HCT116 (cell line): ENCODE results near the gene DHX57. TPM values are rescaled to one million over a fixed set of nuclear protein-coding genes. Genes with fewer than 3 reads are reported as not detected.

Source experiments
- ATAC-seq: fragments of 200-7000 bp; cut with Tn5 transposase; 2 replicates; pipeline ENCODE4 v1.9.1; 2020; ENCODE audit warnings: mild to moderate bottlenecking, moderate library complexity
- BruUV-seq: library from RNA; stranded (reverse); fragments of 400-500 nt; replicated peaks from 2 replicates; lab custom pipeline; 2021; lab: Mats Ljungman, UMichigan
- CTCF ChIA-PET: fragments of 300-600 bp; sonication (Branson Sonifier 250); formaldehyde crosslinking; loops from one replicate; lab custom pipeline; 2021; ENCODE audit warnings: antibody characterized with exemption; lab: Charles Lee
- POLR2A ChIA-PET: fragments of 300-600, 350-600 bp; sonication (Branson Sonifier 250); formaldehyde crosslinking; loops from one replicate; lab custom pipeline; 2021; ENCODE audit warnings: antibody characterized with exemption; lab: Charles Lee
- RAD21 ChIA-PET, 2 experiments: fragments of 300-600 bp; sonication (Branson Sonifier 250); formaldehyde crosslinking; loops; one replicate each; lab custom pipeline; 2023; ENCODE audit warnings: low total read pairs in 2 of 2; ENCODE audit not compliant: uncharacterized antibody in 2 of 2, unreplicated experiment in 2 of 2, low non-redundant PET in 1 of 2; lab: Charles Lee
- DNase-seq: peaks from one replicate; pipeline ENCODE4 v3.0.0-alpha.2; 2010; ENCODE audit warnings: low read depth, low spot score
- H2AFZ ChIP-seq: fragments of 200-600 bp; shearing (Covaris generic), sonication (generic); 2 replicates; pipeline ENCODE4 v1.6.1; 2017; ENCODE audit warnings: low read depth, mixed run types, mixed read lengths, antibody characterized with exemption, low read length; ENCODE audit not compliant: poor library complexity, severe bottlenecking
- H3K27ac ChIP-seq: 2 replicates; pipeline ENCODE4 v1.5.1; 2012; ENCODE audit warnings: low read depth, low read length
- H3K27me3 ChIP-seq: fragments of 200-600 bp; sonication (generic); 2 replicates; pipeline ENCODE4 v1.6.1; 2016; ENCODE audit warnings: mixed run types, low read length, mixed read lengths; ENCODE audit not compliant: insufficient read depth
- H3K36me3 ChIP-seq, 2 experiments: fragments of 200-500 bp in 1 of 2; fragments of 200-600 bp in 1 of 2; sonication (Bioruptor generic) in 1 of 2; sonication (generic) in 1 of 2; 2 replicates each; pipeline versions ENCODE4 v1.5.1 to v1.6.1; 2014 to 2016; ENCODE audit warnings: low read length in 2 of 2, inconsistent platforms in 1 of 2, mixed read lengths in 1 of 2, mixed run types in 1 of 2; ENCODE audit not compliant: insufficient read depth in 2 of 2, control insufficient read depth in 1 of 2
- H3K4me1 ChIP-seq, 2 experiments: fragments of 200-600 bp in 1 of 2; sonication (generic) in 1 of 2; 2 replicates each; pipeline versions ENCODE4 v1.5.1 to v1.6.1; 2012 to 2017; ENCODE audit warnings: low read length in 2 of 2, inconsistent platforms in 1 of 2, mild to moderate bottlenecking in 1 of 2, mixed read lengths in 1 of 2, mixed run types in 1 of 2, moderate library complexity in 1 of 2; ENCODE audit not compliant: insufficient read depth in 2 of 2, control insufficient read depth in 1 of 2
- H3K4me2 ChIP-seq: fragments of 200-600 bp; sonication (generic); 2 replicates; pipeline ENCODE4 v1.6.1; 2017; ENCODE audit warnings: mixed run types, low read length, mixed read lengths
- H3K4me3 ChIP-seq, 2 experiments: fragments of 200-600 bp in 1 of 2; sonication (generic) in 1 of 2; replicated peaks in 1 of 2; 2 replicates each; pipeline ENCODE4 v1.5.1; 2011 to 2016; ENCODE audit warnings: low read length in 2 of 2, control low read depth in 1 of 2, low read depth in 1 of 2, mild to moderate bottlenecking in 1 of 2, mixed read lengths in 1 of 2, mixed run types in 1 of 2
- H3K79me2 ChIP-seq: fragments of 200-600 bp; sonication (generic); 2 replicates; pipeline ENCODE4 v1.6.1; 2017; ENCODE audit warnings: mild to moderate bottlenecking, mixed run types, low read length, moderate library complexity, mixed read lengths; ENCODE audit not compliant: insufficient read depth
- H3K9ac ChIP-seq: fragments of 200-600 bp; sonication (generic); 2 replicates; pipeline ENCODE4 v1.6.1; 2016; ENCODE audit warnings: low read length, mixed read lengths
- H3K9me2 ChIP-seq: fragments of 200-600 bp; sonication (generic), shearing (Covaris generic); 2 replicates; pipeline ENCODE4 v1.6.1; 2017; ENCODE audit warnings: mixed run types, mild to moderate bottlenecking, moderate library complexity; ENCODE audit not compliant: insufficient read depth
- H3K9me3 ChIP-seq, 2 experiments: fragments of 200-500 bp in 1 of 2; fragments of 200-600 bp in 1 of 2; sonication (Bioruptor generic) in 1 of 2; sonication (generic) in 1 of 2; 2 replicates each; pipeline ENCODE4 v1.6.1; 2014 to 2017; ENCODE audit warnings: low read length in 2 of 2, mixed read lengths in 2 of 2, inconsistent platforms in 1 of 2, low read depth in 1 of 2, mild to moderate bottlenecking in 1 of 2, mixed run types in 1 of 2, moderate library complexity in 1 of 2; ENCODE audit not compliant: control insufficient read depth in 1 of 2, insufficient read depth in 1 of 2
- H4K20me1 ChIP-seq: fragments of 200-600 bp; sonication (generic), shearing (Covaris generic); 2 replicates; pipeline ENCODE4 v1.6.1; 2017; ENCODE audit warnings: mixed run types, mild to moderate bottlenecking, moderate library complexity; ENCODE audit not compliant: insufficient read depth
- ATF3 ChIP-seq: IDR thresholded peaks from 2 replicates; pipeline ENCODE4 v1.6.1; 2012
- EGR1 ChIP-seq: IDR thresholded peaks from 2 replicates; pipeline ENCODE4 v1.6.1; 2012; ENCODE audit warnings: low read depth
- FOSL1 ChIP-seq: IDR thresholded peaks from 2 replicates; pipeline ENCODE4 v1.6.1; 2012; ENCODE audit warnings: low read depth
- POLR2AphosphoS5 ChIP-seq: IDR thresholded peaks from 2 replicates; pipeline ENCODE4 v1.6.1; 2011; ENCODE audit warnings: mild to moderate bottlenecking, low read depth, low read length, moderate library complexity
- RAD21 ChIP-seq: IDR thresholded peaks from 2 replicates; pipeline ENCODE4 v1.6.1; 2012; ENCODE audit warnings: low read depth, mild to moderate bottlenecking
- SP1 ChIP-seq: IDR thresholded peaks from 2 replicates; pipeline ENCODE4 v1.6.1; 2012; ENCODE audit warnings: low read depth
- SRF ChIP-seq: IDR thresholded peaks from 2 replicates; pipeline ENCODE4 v1.6.1; 2012; ENCODE audit warnings: low read depth
- YY1 ChIP-seq: IDR thresholded peaks from 2 replicates; pipeline ENCODE4 v1.6.1; 2011; ENCODE audit warnings: low read length, low read depth, moderate library complexity, mild to moderate bottlenecking; ENCODE audit not compliant: insufficient replicate concordance; ENCODE audit errors: extremely low read depth
- ZNF274 ChIP-seq: fragments of 200-500 bp; sonication (Bioruptor generic); IDR thresholded peaks from 2 replicates; pipeline ENCODE4 v1.6.1; 2014; ENCODE audit warnings: mild to moderate bottlenecking, low read depth, low read length, inconsistent platforms
- intact Hi-C: fragments of 100-400 bp; cut with micrococcal nuclease; formaldehyde crosslinking; loops from 2 replicates; pipeline ENCODE4 v1.10.0; 2022
- total RNA-seq: library from RNA; stranded (reverse); gene quantifications from one replicate; pipeline ENCODE4 v1.2.1, GENCODE V29; 2021; ENCODE audit not compliant: unreplicated experiment
- TF ChIP-seq, protein P1 (sequence below): IDR thresholded peaks from 2 replicates; pipeline ENCODE4 v1.6.1; 2012; ENCODE audit warnings: low read depth
- TF ChIP-seq, protein P2 (sequence below), 3 experiments: fragments of 200-600 bp in 1 of 3; sonication (generic) in 1 of 3; IDR thresholded peaks in 2 of 3; conservative IDR thresholded peaks in 1 of 3; 2 replicates each; pipeline ENCODE4 v1.5.1; 2012 to 2017; ENCODE audit warnings: low read depth in 2 of 3, low read length in 2 of 3, antibody characterized with exemption in 1 of 3, borderline replicate concordance in 1 of 3, control low read depth in 1 of 3, mild to moderate bottlenecking in 1 of 3, mixed read lengths in 1 of 3, mixed run types in 1 of 3, moderate library complexity in 1 of 3; ENCODE audit not compliant: insufficient read depth in 1 of 3

DHX57 gene
- total RNA-seq, 1 experiment from 2014 or later, result 19.4 TPM

DNA sequence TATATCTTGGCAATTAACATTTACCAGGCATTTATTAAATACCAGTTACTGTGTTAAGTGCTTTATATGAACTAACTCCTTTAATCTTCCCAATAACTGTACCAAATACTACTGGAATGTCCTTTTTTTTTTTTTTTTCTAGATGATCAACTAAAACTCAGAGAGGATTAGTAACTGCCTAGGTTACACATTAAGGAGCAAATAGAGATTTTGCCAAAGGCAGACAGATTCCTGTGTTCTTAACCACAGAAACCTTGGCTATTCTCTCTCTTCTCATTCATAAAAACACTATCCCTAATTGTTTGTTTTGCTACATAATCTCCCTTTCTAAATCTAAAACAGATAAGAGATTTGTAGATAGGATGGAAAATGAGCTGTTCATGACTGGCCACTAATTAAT is 13.3 kb downstream of the DHX57 start:
- CTCF ChIA-PET, result no interaction called here
- no TSS peak for BruUV-seq
- Histone ChIP-seq H3K27ac (no peak overlapping the region), H3K27me3 (no peaks in the 10 kb centered on the region), H3K4me3 (no peak overlapping the region), H3K4me1 (no peaks in the 10 kb centered on the region), H3K9ac (no peak overlapping the region), H3K9me2 (no peaks in the 10 kb centered on the region), H3K79me2 (no peaks in the 10 kb centered on the region), H4K20me1 (no peaks in the 10 kb centered on the region), H3K4me2 (no peak overlapping the region), H2AFZ (no peak overlapping the region), H3K9me3 (no peaks in the 10 kb centered on the region), H3K36me3 (peaks cover 10 to 18% of the 10 kb centered on the region in 2 experiments; a peak in 2 of 4 replicates)
- RAD21 ChIA-PET, result no interaction called here
- POLR2A ChIA-PET, result no interaction called here
- intact Hi-C loops, result no loop called here
- no peak for TF ChIP-seq YY1
- TF ChIP-seq, protein P1, sequence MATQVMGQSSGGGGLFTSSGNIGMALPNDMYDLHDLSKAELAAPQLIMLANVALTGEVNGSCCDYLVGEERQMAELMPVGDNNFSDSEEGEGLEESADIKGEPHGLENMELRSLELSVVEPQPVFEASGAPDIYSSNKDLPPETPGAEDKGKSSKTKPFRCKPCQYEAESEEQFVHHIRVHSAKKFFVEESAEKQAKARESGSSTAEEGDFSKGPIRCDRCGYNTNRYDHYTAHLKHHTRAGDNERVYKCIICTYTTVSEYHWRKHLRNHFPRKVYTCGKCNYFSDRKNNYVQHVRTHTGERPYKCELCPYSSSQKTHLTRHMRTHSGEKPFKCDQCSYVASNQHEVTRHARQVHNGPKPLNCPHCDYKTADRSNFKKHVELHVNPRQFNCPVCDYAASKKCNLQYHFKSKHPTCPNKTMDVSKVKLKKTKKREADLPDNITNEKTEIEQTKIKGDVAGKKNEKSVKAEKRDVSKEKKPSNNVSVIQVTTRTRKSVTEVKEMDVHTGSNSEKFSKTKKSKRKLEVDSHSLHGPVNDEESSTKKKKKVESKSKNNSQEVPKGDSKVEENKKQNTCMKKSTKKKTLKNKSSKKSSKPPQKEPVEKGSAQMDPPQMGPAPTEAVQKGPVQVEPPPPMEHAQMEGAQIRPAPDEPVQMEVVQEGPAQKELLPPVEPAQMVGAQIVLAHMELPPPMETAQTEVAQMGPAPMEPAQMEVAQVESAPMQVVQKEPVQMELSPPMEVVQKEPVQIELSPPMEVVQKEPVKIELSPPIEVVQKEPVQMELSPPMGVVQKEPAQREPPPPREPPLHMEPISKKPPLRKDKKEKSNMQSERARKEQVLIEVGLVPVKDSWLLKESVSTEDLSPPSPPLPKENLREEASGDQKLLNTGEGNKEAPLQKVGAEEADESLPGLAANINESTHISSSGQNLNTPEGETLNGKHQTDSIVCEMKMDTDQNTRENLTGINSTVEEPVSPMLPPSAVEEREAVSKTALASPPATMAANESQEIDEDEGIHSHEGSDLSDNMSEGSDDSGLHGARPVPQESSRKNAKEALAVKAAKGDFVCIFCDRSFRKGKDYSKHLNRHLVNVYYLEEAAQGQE, result no peak
- DNase-seq, result no peak
- ATAC-seq, result no peak

- CTCF ChIA-PET, result no interaction called here
- no peak overlapping the region for H3K4me3 ChIP-seq
- peaks cover 24 to 26% of the 10 kb centered on the region in 2 experiments for H3K36me3 ChIP-seq
- POLR2A ChIA-PET, result interaction anchor here (0.7 kb wide), 1 partner anchor 105 kb away, joined by 3 read pairs; the partner anchor contains the start of gene SRSF7
- no peaks in the 10 kb centered on the region for H3K9me2 ChIP-seq
- no peaks in the 10 kb centered on the region for H3K4me1 ChIP-seq
- H2AFZ ChIP-seq, result no peak overlapping the region
- DNase-seq (no peak), ATAC-seq (no peak)
- RAD21 ChIA-PET, result no interaction called here
- H3K27me3 ChIP-seq, result no peaks in the 10 kb centered on the region
- no peak overlapping the region for H3K9ac ChIP-seq
- H4K20me1 ChIP-seq, result no peaks in the 10 kb centered on the region
- intact Hi-C loops, result no loop called here
- no TSS peak for BruUV-seq
- no peak overlapping the region for H3K4me2 ChIP-seq
- no peak for TF ChIP-seq ATF3
- no peak for TF ChIP-seq SRF
- TF ChIP-seq EGR1, result no peak
- TF ChIP-seq POLR2AphosphoS5, result no peak
- no peak for TF ChIP-seq RAD21
- TF ChIP-seq ZNF274, result no peak
- TF ChIP-seq SP1, result no peak
- TF ChIP-seq, protein P2, sequence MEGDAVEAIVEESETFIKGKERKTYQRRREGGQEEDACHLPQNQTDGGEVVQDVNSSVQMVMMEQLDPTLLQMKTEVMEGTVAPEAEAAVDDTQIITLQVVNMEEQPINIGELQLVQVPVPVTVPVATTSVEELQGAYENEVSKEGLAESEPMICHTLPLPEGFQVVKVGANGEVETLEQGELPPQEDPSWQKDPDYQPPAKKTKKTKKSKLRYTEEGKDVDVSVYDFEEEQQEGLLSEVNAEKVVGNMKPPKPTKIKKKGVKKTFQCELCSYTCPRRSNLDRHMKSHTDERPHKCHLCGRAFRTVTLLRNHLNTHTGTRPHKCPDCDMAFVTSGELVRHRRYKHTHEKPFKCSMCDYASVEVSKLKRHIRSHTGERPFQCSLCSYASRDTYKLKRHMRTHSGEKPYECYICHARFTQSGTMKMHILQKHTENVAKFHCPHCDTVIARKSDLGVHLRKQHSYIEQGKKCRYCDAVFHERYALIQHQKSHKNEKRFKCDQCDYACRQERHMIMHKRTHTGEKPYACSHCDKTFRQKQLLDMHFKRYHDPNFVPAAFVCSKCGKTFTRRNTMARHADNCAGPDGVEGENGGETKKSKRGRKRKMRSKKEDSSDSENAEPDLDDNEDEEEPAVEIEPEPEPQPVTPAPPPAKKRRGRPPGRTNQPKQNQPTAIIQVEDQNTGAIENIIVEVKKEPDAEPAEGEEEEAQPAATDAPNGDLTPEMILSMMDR (IDR thresholded peaks at IDR 0.05 in 2 of 3, conservative IDR thresholded peaks at IDR 0.05 in 1 of 3; ENCODE audit: borderline replicate concordance in 1 of 3, insufficient read depth in 1 of 3, low read depth in 2 of 3, low read length in 2 of 3), result no peak
- no peak for TF ChIP-seq FOSL1
- H3K27ac ChIP-seq, result no peak overlapping the region
- H3K79me2 ChIP-seq, result no peaks in the 10 kb centered on the region
- no peaks in the 10 kb centered on the region for H3K9me3 ChIP-seq
Measured at GRCh38 chr2:38856165-38856564, 19.6 kb downstream of the DHX57 start.
